A673 (cell line): ENCODE results near the gene ZSWIM9. TPM values are rescaled to one million over a fixed set of nuclear protein-coding genes. Genes with fewer than 3 reads are reported as not detected.

ENCODE experiments used
- BruUV-seq: library from RNA; stranded (reverse); fragments of 400-500 nt; replicated peaks from 2 replicates; lab custom pipeline; 2021; lab: Mats Ljungman, UMichigan
- CTCF ChIA-PET: fragments of 300-600 bp; sonication (Branson Sonifier 250); formaldehyde crosslinking; loops from one replicate; lab custom pipeline; 2022; ENCODE audit warnings: antibody characterized with exemption; lab: Charles Lee
- POLR2A ChIA-PET: fragments of 300-600 bp; sonication (Branson Sonifier 250); formaldehyde crosslinking; loops from one replicate; lab custom pipeline; 2022; ENCODE audit warnings: antibody characterized with exemption; ENCODE audit not compliant: low non-redundant PET; lab: Charles Lee
- DNase-seq: peaks from one replicate; pipeline ENCODE4 v3.0.0-alpha.2; 2015; ENCODE audit warnings: low spot score
- H3K27ac ChIP-seq: fragments of 200-600 bp; sonication (generic); 2 replicates; pipeline ENCODE4 v1.5.1; 2016; ENCODE audit warnings: mixed run types, low read depth, mild to moderate bottlenecking, mixed read lengths, antibody characterized with exemption, low read length; ENCODE audit not compliant: poor library complexity, severe bottlenecking
- H3K27me3 ChIP-seq: fragments of 200-600 bp; sonication (generic); replicated peaks from 2 replicates; pipeline ENCODE4 v1.6.1; 2017; ENCODE audit warnings: mixed run types, low read depth, mild to moderate bottlenecking, mixed read lengths, antibody characterized with exemption, low read length; ENCODE audit not compliant: insufficient read depth, poor library complexity
- H3K36me3 ChIP-seq: fragments of 200-600 bp; sonication (generic); 2 replicates; pipeline ENCODE4 v1.6.1; 2016; ENCODE audit warnings: mixed run types, mild to moderate bottlenecking, mixed read lengths, antibody characterized with exemption, low read length; ENCODE audit not compliant: insufficient read depth, poor library complexity, severe bottlenecking
- H3K4me1 ChIP-seq: fragments of 200-600 bp; sonication (generic); 2 replicates; pipeline ENCODE4 v1.6.1; 2017; ENCODE audit warnings: mixed run types, mild to moderate bottlenecking, mixed read lengths, antibody characterized with exemption, low read length; ENCODE audit not compliant: insufficient read depth, poor library complexity, severe bottlenecking
- H3K4me3 ChIP-seq: fragments of 200-600 bp; sonication (generic); 2 replicates; pipeline ENCODE4 v1.5.1; 2016; ENCODE audit warnings: low read depth, mixed run types, mild to moderate bottlenecking, mixed read lengths, low read length; ENCODE audit not compliant: poor library complexity, severe bottlenecking
- H3K9me3 ChIP-seq: fragments of 200-600 bp; sonication (generic); 2 replicates; pipeline ENCODE4 v1.6.1; 2016; ENCODE audit warnings: mixed run types, low read depth, mild to moderate bottlenecking, mixed read lengths, antibody characterized with exemption, low read length; ENCODE audit not compliant: poor library complexity, severe bottlenecking
- EZH2 ChIP-seq: fragments of 200-600 bp; sonication (generic); IDR thresholded peaks from 2 replicates; pipeline ENCODE4 v1.6.1; 2017; ENCODE audit warnings: borderline replicate concordance, low read depth, mild to moderate bottlenecking, mixed read lengths, antibody characterized with exemption, low read length; ENCODE audit not compliant: poor library complexity, severe bottlenecking
- intact Hi-C: fragments of 100-400 bp; cut with micrococcal nuclease; formaldehyde crosslinking; loops from one replicate; pipeline ENCODE4 v1.10.0; 2022; ENCODE audit not compliant: unreplicated experiment
- total RNA-seq: library from RNA; stranded (reverse); gene quantifications from 2 replicates; pipeline ENCODE4 v1.2.3, GENCODE V29; 2021
- TF ChIP-seq, protein P1 (sequence below): fragments of 300-800, 200-600 bp; sonication (generic); conservative IDR thresholded peaks from 2 replicates; pipeline ENCODE4 v1.5.1; 2017; ENCODE audit warnings: low read depth, mild to moderate bottlenecking, antibody characterized with exemption, low read length, moderate library complexity, mixed read lengths

The ZSWIM9 gene
- total RNA-seq, 1 experiment from 2014 or later: 12.0 TPM

DNA sequence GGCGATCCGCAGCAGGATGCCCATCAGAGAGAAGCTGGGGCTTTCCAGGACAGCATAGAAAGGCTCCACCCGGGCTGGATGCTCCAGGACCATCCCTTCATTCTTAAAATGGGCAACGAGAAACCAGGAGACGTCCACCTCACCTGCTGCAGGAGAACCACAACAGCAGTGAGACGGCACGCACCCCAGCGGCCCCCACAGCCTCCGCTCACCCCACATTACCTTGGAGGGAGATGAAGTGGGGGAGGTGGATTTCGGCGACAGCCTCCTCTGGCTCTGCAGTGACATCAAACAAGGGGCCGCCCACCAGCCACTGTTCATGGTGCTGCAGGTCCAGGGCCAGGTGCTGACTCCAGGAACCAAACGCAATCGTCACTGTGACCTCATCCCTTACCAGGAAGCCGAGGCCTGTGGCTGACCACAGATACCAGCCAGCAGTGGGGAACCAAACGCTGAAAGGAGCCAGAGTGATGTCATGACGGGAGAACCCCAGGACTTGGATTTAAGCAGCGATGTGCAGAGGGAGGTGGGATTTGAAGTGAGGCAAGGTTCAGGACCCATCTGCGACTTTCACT lies 60.2 kb downstream of the ZSWIM9 start:
- DNase-seq: no peak
- BruUV-seq: no TSS peak
- intact Hi-C loops: no loop called here
- H3K4me3 ChIP-seq: no peak overlapping the region
- H3K4me1 ChIP-seq: no peaks in the 10 kb centered on the region
- no peaks in the 10 kb centered on the region for H3K27me3 ChIP-seq
- H3K9me3 ChIP-seq: no peaks in the 10 kb centered on the region
- no peak overlapping the region for H3K27ac ChIP-seq
- TF ChIP-seq, protein P1, sequence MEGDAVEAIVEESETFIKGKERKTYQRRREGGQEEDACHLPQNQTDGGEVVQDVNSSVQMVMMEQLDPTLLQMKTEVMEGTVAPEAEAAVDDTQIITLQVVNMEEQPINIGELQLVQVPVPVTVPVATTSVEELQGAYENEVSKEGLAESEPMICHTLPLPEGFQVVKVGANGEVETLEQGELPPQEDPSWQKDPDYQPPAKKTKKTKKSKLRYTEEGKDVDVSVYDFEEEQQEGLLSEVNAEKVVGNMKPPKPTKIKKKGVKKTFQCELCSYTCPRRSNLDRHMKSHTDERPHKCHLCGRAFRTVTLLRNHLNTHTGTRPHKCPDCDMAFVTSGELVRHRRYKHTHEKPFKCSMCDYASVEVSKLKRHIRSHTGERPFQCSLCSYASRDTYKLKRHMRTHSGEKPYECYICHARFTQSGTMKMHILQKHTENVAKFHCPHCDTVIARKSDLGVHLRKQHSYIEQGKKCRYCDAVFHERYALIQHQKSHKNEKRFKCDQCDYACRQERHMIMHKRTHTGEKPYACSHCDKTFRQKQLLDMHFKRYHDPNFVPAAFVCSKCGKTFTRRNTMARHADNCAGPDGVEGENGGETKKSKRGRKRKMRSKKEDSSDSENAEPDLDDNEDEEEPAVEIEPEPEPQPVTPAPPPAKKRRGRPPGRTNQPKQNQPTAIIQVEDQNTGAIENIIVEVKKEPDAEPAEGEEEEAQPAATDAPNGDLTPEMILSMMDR: no peak
- no peak for TF ChIP-seq EZH2
- ChIA-PET CTCF (no interaction called here), POLR2A (no interaction called here)
- peaks cover 77% of the 10 kb centered on the region for H3K36me3 ChIP-seq

DNA sequence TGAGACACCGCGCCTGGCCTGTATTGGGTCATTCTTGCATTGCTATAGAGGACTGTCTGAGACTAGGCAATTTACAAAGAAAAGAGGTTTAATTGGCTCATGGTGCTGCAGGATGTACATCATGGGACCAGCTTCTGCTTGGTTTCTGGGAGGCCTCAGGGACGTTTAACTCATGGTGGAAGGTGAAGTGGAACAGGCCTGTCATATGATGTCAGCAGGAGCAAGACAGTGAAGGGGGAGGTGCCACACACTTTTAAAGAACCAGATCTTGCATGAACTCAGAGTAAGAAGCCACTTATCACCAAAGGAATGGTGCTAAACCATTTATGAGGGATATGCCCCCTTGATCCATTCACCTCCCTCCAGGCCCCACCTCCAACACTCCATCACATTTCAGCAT lies 66.6 kb downstream of the ZSWIM9 start:
- Histone ChIP-seq H3K27ac (no peak overlapping the region), H3K4me1 (no peaks in the 10 kb centered on the region), H3K27me3 (no peaks in the 10 kb centered on the region), H3K4me3 (no peak overlapping the region), H3K9me3 (no peaks in the 10 kb centered on the region), H3K36me3 (peaks cover 76% of the 10 kb centered on the region)
- intact Hi-C loops: no loop called here
- ChIA-PET POLR2A (no interaction called here), CTCF (no interaction called here)
- no peak for DNase-seq
- TF ChIP-seq, protein P1: no peak
- no peak for TF ChIP-seq EZH2
- no TSS peak for BruUV-seq

DNA sequence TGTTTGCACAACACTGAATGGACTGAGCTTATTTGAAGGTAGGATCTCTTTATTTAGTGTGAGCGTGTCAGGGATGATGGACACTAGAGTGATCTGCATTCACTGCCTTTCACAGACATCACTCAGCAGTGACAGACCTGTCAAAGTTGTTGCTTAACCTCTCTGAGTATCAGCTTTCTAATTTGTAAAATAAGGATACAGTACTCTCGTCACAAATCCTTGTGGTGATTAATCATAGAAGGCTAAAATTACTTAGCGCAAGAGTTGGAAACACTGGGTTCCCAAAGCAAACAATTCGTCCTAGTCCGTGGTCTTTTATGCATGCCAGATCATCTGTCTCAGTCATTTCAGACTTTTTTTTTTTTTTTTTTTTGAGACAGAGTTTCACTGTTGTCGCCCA lies 68.6 kb downstream of the ZSWIM9 start:
- POLR2A ChIA-PET: no interaction called here

More for the DNA sequence above, 68.6 kb downstream of the ZSWIM9 start:
- BruUV-seq: no TSS peak
- intact Hi-C loops: no loop called here
- no peak for DNase-seq
- TF ChIP-seq, protein P1: no peak
- no peak for TF ChIP-seq EZH2
- no peak overlapping the region for H3K27ac ChIP-seq
- CTCF ChIA-PET: no interaction called here
- no peaks in the 10 kb centered on the region for H3K27me3 ChIP-seq
- H3K4me1 ChIP-seq: peaks cover 9% of the 10 kb centered on the region
- no peak overlapping the region for H3K4me3 ChIP-seq
- H3K36me3 ChIP-seq: peaks cover 68% of the 10 kb centered on the region
- no peaks in the 10 kb centered on the region for H3K9me3 ChIP-seq
